ENCODE results near the gene TAS2R3.

TAS2R3 gene

GRCh38 chr7:141763797-141764196 lies at the start of gene TAS2R3:
TAS2R3 (plus strand) TSS chr7:141764097; CDS start chr7:141764159, 62 bp downstream.
- Mint-ChIP-seq H3K9me3 (peaks cover under 1% of the 10 kb centered on the region), H3K27me3 (ENCODE audit: low read depth) (no peaks in the 10 kb centered on the region), H3K4me1 (no peaks in the 10 kb centered on the region), H3K4me3 (no peak within 1 kb of the TSS), H3K27ac (no peak within 1 kb of the TSS), H3K36me3 (ENCODE audit: low read depth) (peaks cover 65% of the 10 kb centered on the region)
- TF ChIP-seq CTCF (IDR thresholded peaks at IDR 0.05; ENCODE audit: unreplicated experiment in 3 of 3) = no peak

GRCh38 chr7:141714571-141714970 lies 49.3 kb upstream of the TAS2R3 start:
- Mint-ChIP-seq H3K9me3 (no peaks in the 10 kb centered on the region), H3K27ac (no peak overlapping the region), H3K4me3 (no peak overlapping the region), H3K4me1 (no peaks in the 10 kb centered on the region), H3K27me3 (ENCODE audit: low read depth) (no peaks in the 10 kb centered on the region), H3K36me3 (ENCODE audit: low read depth) (no peaks in the 10 kb centered on the region)
- no peak for TF ChIP-seq CTCF (IDR thresholded peaks at IDR 0.05; ENCODE audit: unreplicated experiment in 3 of 3)

- H3K27me3 Mint-ChIP-seq (ENCODE audit: low read depth) = no peaks in the 10 kb centered on the region
- no peak for TF ChIP-seq CTCF (IDR thresholded peaks at IDR 0.05; ENCODE audit: unreplicated experiment in 3 of 3)
- H3K9me3 Mint-ChIP-seq = no peaks in the 10 kb centered on the region
- H3K4me3 Mint-ChIP-seq = no peak overlapping the region
- no peaks in the 10 kb centered on the region for H3K36me3 Mint-ChIP-seq (ENCODE audit: low read depth)
- H3K4me1 Mint-ChIP-seq = no peaks in the 10 kb centered on the region
- H3K27ac Mint-ChIP-seq = no peak overlapping the region
These were observed 48.9 kb upstream of the TAS2R3 start for GRCh38 chr7:141715018-141715417.

- H3K27me3 Mint-ChIP-seq (ENCODE audit: low read depth) = no peaks in the 10 kb centered on the region
- no peaks in the 10 kb centered on the region for H3K4me1 Mint-ChIP-seq
- H3K4me3 Mint-ChIP-seq = no peak overlapping the region
- H3K36me3 Mint-ChIP-seq (ENCODE audit: low read depth) = no peaks in the 10 kb centered on the region
- no peak for TF ChIP-seq CTCF (IDR thresholded peaks at IDR 0.05; ENCODE audit: unreplicated experiment in 3 of 3)
- no peak overlapping the region for H3K27ac Mint-ChIP-seq
- no peaks in the 10 kb centered on the region for H3K9me3 Mint-ChIP-seq
These were observed 47.9 kb upstream of the TAS2R3 start for GRCh38 chr7:141715794-141716689.

GRCh38 chr7:141717450-141717849 lies 46.4 kb upstream of the TAS2R3 start:
- Mint-ChIP-seq H3K4me3 (no peak overlapping the region), H3K9me3 (no peaks in the 10 kb centered on the region), H3K36me3 (ENCODE audit: low read depth) (no peaks in the 10 kb centered on the region), H3K27me3 (ENCODE audit: low read depth) (no peaks in the 10 kb centered on the region), H3K27ac (no peak overlapping the region), H3K4me1 (no peaks in the 10 kb centered on the region)
- no peak for TF ChIP-seq CTCF (IDR thresholded peaks at IDR 0.05; ENCODE audit: unreplicated experiment in 3 of 3)

- no peaks in the 10 kb centered on the region for H3K27me3 Mint-ChIP-seq (ENCODE audit: low read depth)
- no peak for TF ChIP-seq CTCF (IDR thresholded peaks at IDR 0.05; ENCODE audit: unreplicated experiment in 3 of 3)
- no peaks in the 10 kb centered on the region for H3K4me1 Mint-ChIP-seq
- no peaks in the 10 kb centered on the region for H3K36me3 Mint-ChIP-seq (ENCODE audit: low read depth)
- no peak overlapping the region for H3K4me3 Mint-ChIP-seq
- H3K9me3 Mint-ChIP-seq = no peaks in the 10 kb centered on the region
- H3K27ac Mint-ChIP-seq = no peak overlapping the region
These were observed 41.4 kb upstream of the TAS2R3 start for GRCh38 chr7:141722529-141722928.

Data from nephron (organoid).